IMR-90 (cell line): ENCODE measurements around the gene UBE2E2. TPM values are rescaled to one million over a fixed set of nuclear protein-coding genes. Genes with fewer than 3 reads are reported as not detected.

Experiments used
- ATAC-seq: fragments of 200-7000 bp; cut with Tn5 transposase; 2 replicates; pipeline ENCODE4 v1.9.1; 2020; ENCODE audit warnings: low read depth, mild to moderate bottlenecking, moderate library complexity
- BruUV-seq: library from RNA; stranded (reverse); fragments of 400-500 nt; replicated peaks from 2 replicates; lab custom pipeline; 2021; lab: Mats Ljungman, UMichigan
- CTCF ChIA-PET: fragments of 300-600 bp; formaldehyde crosslinking; extraction: SDS; loops from one replicate; lab custom pipeline; 2021; ENCODE audit warnings: antibody characterized with exemption; lab: Yijun Ruan, JAX
- POLR2A ChIA-PET: fragments of 300-600 bp; sonication (Branson Sonifier 250); formaldehyde crosslinking; loops from one replicate; lab custom pipeline; 2022; ENCODE audit warnings: antibody characterized with exemption; ENCODE audit not compliant: unreplicated experiment; lab: Charles Lee
- DNase-seq: peaks from one replicate; pipeline ENCODE4 v3.0.0; 2013
- H2AFZ ChIP-seq: replicated peaks from 2 replicates; pipeline ENCODE3; 2013; ENCODE audit warnings: low read length, mild to moderate bottlenecking; ENCODE audit not compliant: poor library complexity
- H2AK5ac ChIP-seq: 2 replicates; pipeline ENCODE4 v1.6.1; 2013; ENCODE audit warnings: low read depth, low read length, inconsistent platforms
- H2AK9ac ChIP-seq: replicated peaks from 2 replicates; pipeline ENCODE3; 2013; ENCODE audit warnings: mild to moderate bottlenecking, low read depth, low read length, moderate library complexity; ENCODE audit not compliant: poor library complexity
- H2BK120ac ChIP-seq: 2 replicates; pipeline ENCODE4 v1.6.1; 2013; ENCODE audit warnings: low read depth, low read length, inconsistent platforms
- H2BK15ac ChIP-seq: 3 replicates; pipeline ENCODE4 v1.6.1; 2013; ENCODE audit warnings: low read depth, low read length, inconsistent platforms
- H2BK20ac ChIP-seq: 2 replicates; pipeline ENCODE4 v1.6.1; 2013; ENCODE audit warnings: low read depth, mild to moderate bottlenecking, inconsistent platforms, low read length, moderate library complexity
- H2BK5ac ChIP-seq: 2 replicates; pipeline ENCODE4 v1.6.1; 2013; ENCODE audit warnings: mild to moderate bottlenecking, low read depth, low read length, inconsistent platforms; ENCODE audit not compliant: poor library complexity, severe bottlenecking
- H3K14ac ChIP-seq: replicated peaks from 2 replicates; pipeline ENCODE4 v1.6.1; 2013; ENCODE audit warnings: low read depth, low read length, inconsistent platforms
- H3K18ac ChIP-seq: 2 replicates; pipeline ENCODE4 v1.6.1; 2013; ENCODE audit warnings: low read depth, low read length, control low read depth
- H3K23ac ChIP-seq: 2 replicates; pipeline ENCODE4 v1.6.1; 2013; ENCODE audit warnings: low read depth, low read length, inconsistent platforms
- H3K27ac ChIP-seq: 2 replicates; pipeline ENCODE4 v1.5.1; 2013; ENCODE audit warnings: mild to moderate bottlenecking, control low read depth, low read length; ENCODE audit not compliant: insufficient read depth
- H3K27me3 ChIP-seq: 2 replicates; pipeline ENCODE4 v1.6.1; 2013; ENCODE audit warnings: low read length; ENCODE audit not compliant: control insufficient read depth, insufficient read depth
- H3K36me3 ChIP-seq: 2 replicates; pipeline ENCODE4 v1.6.1; 2013; ENCODE audit warnings: low read length, mixed read lengths; ENCODE audit not compliant: control insufficient read depth, insufficient read depth
- H3K4ac ChIP-seq: 2 replicates; pipeline ENCODE4 v1.6.1; 2013; ENCODE audit warnings: low read depth, low read length, inconsistent platforms
- H3K4me1 ChIP-seq: 2 replicates; pipeline ENCODE4 v1.6.1; 2013; ENCODE audit warnings: low read length, mixed read lengths; ENCODE audit not compliant: control insufficient read depth, insufficient read depth
- H3K4me2 ChIP-seq: 2 replicates; pipeline ENCODE4 v1.6.1; 2013; ENCODE audit warnings: low read depth, mild to moderate bottlenecking, control low read depth, low read length, moderate library complexity
- H3K4me3 ChIP-seq: 2 replicates; pipeline ENCODE4 v1.5.1; 2013; ENCODE audit warnings: low read depth, mild to moderate bottlenecking, control low read depth, low read length, moderate library complexity; ENCODE audit not compliant: insufficient read depth
- H3K56ac ChIP-seq: 2 replicates; pipeline ENCODE4 v1.6.1; 2013; ENCODE audit warnings: low read length, inconsistent platforms; ENCODE audit not compliant: insufficient read depth; ENCODE audit errors: extremely low read depth
- H3K79me1 ChIP-seq, 2 experiments: 2 replicates each; pipeline ENCODE4 v1.6.1; 2013; ENCODE audit warnings: low read length in 2 of 2, inconsistent platforms in 1 of 2, low read depth in 1 of 2
- H3K9ac ChIP-seq: 2 replicates; pipeline ENCODE4 v1.6.1; 2013; ENCODE audit warnings: low read depth, low read length, control low read depth
- H3K9me1 ChIP-seq: 2 replicates; pipeline ENCODE4 v1.6.1; 2013; ENCODE audit warnings: low read length, inconsistent platforms; ENCODE audit not compliant: insufficient read depth
- H3K9me3 ChIP-seq: 2 replicates; pipeline ENCODE4 v1.6.1; 2013; ENCODE audit warnings: low read length; ENCODE audit not compliant: control insufficient read depth, insufficient read depth
- H4K20me1 ChIP-seq: 2 replicates; pipeline ENCODE4 v1.6.1; 2013; ENCODE audit warnings: low read length, inconsistent platforms; ENCODE audit not compliant: insufficient read depth
- H4K5ac ChIP-seq: 2 replicates; pipeline ENCODE4 v1.6.1; 2013; ENCODE audit warnings: mild to moderate bottlenecking, low read depth, low read length, control low read depth
- H4K8ac ChIP-seq, 2 experiments: 2 replicates each; pipeline ENCODE4 v1.6.1; 2013; ENCODE audit warnings: low read depth in 2 of 2, low read length in 2 of 2, control low read depth in 1 of 2, inconsistent platforms in 1 of 2
- H4K91ac ChIP-seq: 2 replicates; pipeline ENCODE4 v1.6.1; 2013; ENCODE audit warnings: low read depth, low read length, inconsistent platforms; ENCODE audit not compliant: insufficient read depth
- BHLHE40 ChIP-seq: fragments of 150-350 bp; IDR thresholded peaks from 2 replicates; pipeline ENCODE4 v1.6.1; 2016; ENCODE audit warnings: mild to moderate bottlenecking, low read depth, low read length
- CEBPB ChIP-seq: IDR thresholded peaks from 2 replicates; pipeline ENCODE4 v1.6.1; 2012; ENCODE audit warnings: low read depth, low read length, improper control_type of control experiment
- FOS ChIP-seq: fragments of 150-350 bp; IDR thresholded peaks from 2 replicates; pipeline ENCODE4 v1.6.1; 2016; ENCODE audit warnings: low read depth, low read length
- MAFK ChIP-seq: IDR thresholded peaks from 2 replicates; pipeline ENCODE4 v1.6.1; 2012; ENCODE audit warnings: low read depth, low read length, improper control_type of control experiment
- MAZ ChIP-seq: IDR thresholded peaks from 2 replicates; pipeline ENCODE4 v1.6.1; 2012; ENCODE audit warnings: low read depth, mild to moderate bottlenecking, low read length, improper control_type of control experiment, moderate library complexity, borderline replicate concordance
- POLR2A ChIP-seq: IDR thresholded peaks from 2 replicates; pipeline ENCODE4 v1.6.1; 2012; ENCODE audit warnings: mild to moderate bottlenecking, low read depth, low read length
- RAD21 ChIP-seq: IDR thresholded peaks from 2 replicates; pipeline ENCODE4 v1.6.1; 2012; ENCODE audit warnings: low read length, improper control_type of control experiment
- RCOR1 ChIP-seq: IDR thresholded peaks from 2 replicates; pipeline ENCODE4 v1.6.1; 2012; ENCODE audit warnings: mild to moderate bottlenecking, low read length, improper control_type of control experiment; ENCODE audit not compliant: insufficient replicate concordance
- RFX5 ChIP-seq: IDR thresholded peaks from 2 replicates; pipeline ENCODE4 v1.8.0; 2012; ENCODE audit warnings: low read depth, mild to moderate bottlenecking, low read length, moderate library complexity
- WGBS, 2 experiments: methylation state at CpG; one replicate each; pipeline versions ENCODE4 v1.1.5 to v1.1.7; 2013; ENCODE audit warnings: missing lambda C conversion rate in 2 of 2; ENCODE audit not compliant: insufficient read length in 1 of 2; ENCODE audit errors: extremely low coverage in 2 of 2; 5-methylcytosine and 5-hydroxymethylcytosine counted together
- dilution Hi-C: fragments of 300-500 bp; cut with HindIII; formaldehyde crosslinking; loops from one replicate; pipeline ENCODE4 v1.14.3; 2018; ENCODE audit warnings: low sequenced_read_pairs; ENCODE audit not compliant: unreplicated experiment
- in situ Hi-C: fragments of 300-500 bp; cut with MboI; formaldehyde crosslinking; loops from 3 replicates; pipeline ENCODE4 v1.14.3; 2019; ENCODE audit warnings: low sequenced_read_pairs, inconsistent platforms, mixed read lengths
- intact Hi-C: fragments of 100-400 bp; cut with micrococcal nuclease; formaldehyde crosslinking; loops from 2 replicates; pipeline ENCODE4 v1.10.0; 2022
- polyA plus RNA-seq, 3 experiments: library from polyadenylated mRNA; depleted of rRNA; stranded (reverse); fragments of >200 nt; gene quantifications; 2 replicates each; pipeline ENCODE4 v1.2.3, GENCODE V29; 2012; ENCODE audit warnings: low replicate concordance in 1 of 3
- total RNA-seq: library from RNA; depleted of rRNA; stranded (reverse); fragments of >200 nt; gene quantifications from 2 replicates; pipeline ENCODE4 v1.2.3, GENCODE V29; 2012
- TF ChIP-seq, protein P1 (sequence below): fragments of 150-350 bp; IDR thresholded peaks from 2 replicates; pipeline ENCODE4 v1.6.1; 2017; ENCODE audit warnings: mild to moderate bottlenecking, antibody characterized with exemption, low read length, low read depth

The UBE2E2 gene
- total and polyA plus RNA-seq, 2 of the 4 experiments (the other 2 are of a cell fraction), result 18.6 to 32.7 TPM

DNA sequence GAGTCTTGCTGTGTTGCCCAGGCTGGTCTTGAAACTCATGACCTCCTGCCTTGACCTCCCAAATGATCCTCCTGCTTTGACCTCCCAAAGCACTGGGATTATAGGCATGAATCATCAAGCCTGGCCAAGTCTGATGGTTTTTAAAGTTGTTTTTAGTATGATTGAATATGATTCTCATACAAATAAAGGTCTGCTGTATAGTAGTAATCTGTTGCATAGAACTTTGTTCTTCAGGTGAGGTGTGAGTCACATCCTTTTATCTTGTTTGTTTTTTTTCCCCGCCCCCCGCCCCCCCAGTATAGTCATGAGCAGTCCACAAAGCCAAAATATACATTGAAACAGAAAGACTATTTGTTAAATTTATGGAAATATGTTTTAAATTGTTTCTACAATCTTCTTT, 39.0 kb downstream of the UBE2E2 start:
- CTCF ChIA-PET, result no interaction called here
- no peak overlapping the region for H3K27ac ChIP-seq
- no peak overlapping the region for H2AK9ac ChIP-seq

More for the DNA sequence above, 39.0 kb downstream of the UBE2E2 start:
- no peaks in the 10 kb centered on the region for H3K9me3 ChIP-seq
- H3K56ac ChIP-seq, result no peak overlapping the region
- intact Hi-C loops, result no loop called here
- H3K27me3 ChIP-seq, result no peaks in the 10 kb centered on the region
- no peak overlapping the region for H2BK20ac ChIP-seq
- H4K5ac ChIP-seq, result no peak overlapping the region
- WGBS, 2 experiments, result no CpG with 5 or more reads among the region's 2 CpGs
- H3K36me3 ChIP-seq, result no peaks in the 10 kb centered on the region
- no peak overlapping the region for H3K4me3 ChIP-seq
- BruUV-seq, result no TSS peak
- H2BK120ac ChIP-seq, result no peak overlapping the region
- no peak overlapping the region for H3K4me2 ChIP-seq
- no peak overlapping the region for H4K8ac ChIP-seq
- DNase-seq, result no peak
- ATAC-seq, result no peak
- H3K14ac ChIP-seq, result no peak overlapping the region
- TF ChIP-seq MAZ (no peak), FOS (no peak), RCOR1 (no peak), POLR2A (no peak), MAFK (no peak), BHLHE40 (no peak), CEBPB (no peak), RAD21 (no peak), RFX5 (no peak)
- TF ChIP-seq, protein P1, sequence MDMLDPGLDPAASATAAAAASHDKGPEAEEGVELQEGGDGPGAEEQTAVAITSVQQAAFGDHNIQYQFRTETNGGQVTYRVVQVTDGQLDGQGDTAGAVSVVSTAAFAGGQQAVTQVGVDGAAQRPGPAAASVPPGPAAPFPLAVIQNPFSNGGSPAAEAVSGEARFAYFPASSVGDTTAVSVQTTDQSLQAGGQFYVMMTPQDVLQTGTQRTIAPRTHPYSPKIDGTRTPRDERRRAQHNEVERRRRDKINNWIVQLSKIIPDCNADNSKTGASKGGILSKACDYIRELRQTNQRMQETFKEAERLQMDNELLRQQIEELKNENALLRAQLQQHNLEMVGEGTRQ, result no peak
- no peak overlapping the region for H3K9ac ChIP-seq
- no peak overlapping the region for H3K23ac ChIP-seq
- peaks cover 7 to 13% of the 10 kb centered on the region in 2 experiments; a peak in 3 of 4 replicates for H3K79me1 ChIP-seq
- H3K9me1 ChIP-seq, result no peaks in the 10 kb centered on the region
- H2AFZ ChIP-seq, result no peak overlapping the region
- H4K91ac ChIP-seq, result no peak overlapping the region
- H2BK5ac ChIP-seq, result no peak overlapping the region
- no peak overlapping the region for H2AK5ac ChIP-seq
- H2BK15ac ChIP-seq, result no peak overlapping the region
- dilution Hi-C loops, result no loop called here
- in situ Hi-C loops, result no loop called here
- H3K4ac ChIP-seq, result no peak overlapping the region
- no peaks in the 10 kb centered on the region for H3K4me1 ChIP-seq
- no peaks in the 10 kb centered on the region; the same call in 1 of the 2 replicates for H4K20me1 ChIP-seq
- H3K18ac ChIP-seq, result no peak overlapping the region
- POLR2A ChIA-PET, result no interaction called here
